Measurements from ENCODE around the gene SLAMF9. TPM values are rescaled to one million over a fixed set of nuclear protein-coding genes. Genes with fewer than 3 reads are reported as not detected.

The SLAMF9 gene
- polyA plus RNA-seq, 2 of the 4 experiments (the other 2 are of a cell fraction): 0.22 to 0.25 TPM

DNA sequence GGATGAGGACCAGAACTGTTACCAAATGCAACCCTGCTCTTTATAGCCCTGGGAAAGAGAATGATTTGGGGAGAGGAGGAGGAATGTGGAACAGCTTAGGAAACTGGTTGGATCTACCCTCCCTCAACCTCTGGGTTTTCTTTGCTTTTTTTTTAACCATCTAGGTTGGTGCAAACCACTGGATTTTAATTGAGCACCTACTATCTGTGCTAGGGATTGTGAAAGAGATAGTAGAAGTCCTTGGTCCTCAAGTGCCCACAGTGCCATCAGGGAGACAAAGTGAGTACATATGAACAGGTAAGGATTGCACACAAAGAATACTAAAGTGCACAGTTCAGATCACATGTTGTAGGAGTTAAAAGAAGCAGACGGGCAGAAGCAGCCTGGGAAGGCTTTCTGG, 33.4 kb downstream of the SLAMF9 start (continued):
- TF ChIP-seq, protein P1, sequence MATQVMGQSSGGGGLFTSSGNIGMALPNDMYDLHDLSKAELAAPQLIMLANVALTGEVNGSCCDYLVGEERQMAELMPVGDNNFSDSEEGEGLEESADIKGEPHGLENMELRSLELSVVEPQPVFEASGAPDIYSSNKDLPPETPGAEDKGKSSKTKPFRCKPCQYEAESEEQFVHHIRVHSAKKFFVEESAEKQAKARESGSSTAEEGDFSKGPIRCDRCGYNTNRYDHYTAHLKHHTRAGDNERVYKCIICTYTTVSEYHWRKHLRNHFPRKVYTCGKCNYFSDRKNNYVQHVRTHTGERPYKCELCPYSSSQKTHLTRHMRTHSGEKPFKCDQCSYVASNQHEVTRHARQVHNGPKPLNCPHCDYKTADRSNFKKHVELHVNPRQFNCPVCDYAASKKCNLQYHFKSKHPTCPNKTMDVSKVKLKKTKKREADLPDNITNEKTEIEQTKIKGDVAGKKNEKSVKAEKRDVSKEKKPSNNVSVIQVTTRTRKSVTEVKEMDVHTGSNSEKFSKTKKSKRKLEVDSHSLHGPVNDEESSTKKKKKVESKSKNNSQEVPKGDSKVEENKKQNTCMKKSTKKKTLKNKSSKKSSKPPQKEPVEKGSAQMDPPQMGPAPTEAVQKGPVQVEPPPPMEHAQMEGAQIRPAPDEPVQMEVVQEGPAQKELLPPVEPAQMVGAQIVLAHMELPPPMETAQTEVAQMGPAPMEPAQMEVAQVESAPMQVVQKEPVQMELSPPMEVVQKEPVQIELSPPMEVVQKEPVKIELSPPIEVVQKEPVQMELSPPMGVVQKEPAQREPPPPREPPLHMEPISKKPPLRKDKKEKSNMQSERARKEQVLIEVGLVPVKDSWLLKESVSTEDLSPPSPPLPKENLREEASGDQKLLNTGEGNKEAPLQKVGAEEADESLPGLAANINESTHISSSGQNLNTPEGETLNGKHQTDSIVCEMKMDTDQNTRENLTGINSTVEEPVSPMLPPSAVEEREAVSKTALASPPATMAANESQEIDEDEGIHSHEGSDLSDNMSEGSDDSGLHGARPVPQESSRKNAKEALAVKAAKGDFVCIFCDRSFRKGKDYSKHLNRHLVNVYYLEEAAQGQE (IDR thresholded peaks at IDR 0.05): no peak
- TF ChIP-seq RCOR1 (IDR thresholded peaks at IDR 0.05; ENCODE audit: low read depth, low read length): no peak

- no peak for ATAC-seq
- FAIRE-seq: no peak
- CTCF ChIA-PET: interaction anchor here (0.6 to 22.4 kb wide), 4 partner anchors 27 to 372 kb away, joined by 4 to 665 read pairs (median 36); no protein-coding TSS in a partner anchor
- 88% methylated on average over 10 of the region's 10 CpGs for WGBS (ENCODE audit: missing lambda C conversion rate)
- POLR2A ChIA-PET: no interaction called here
- TF ChIP-seq ZFP36 (IDR thresholded peaks at IDR 0.05; ENCODE audit: borderline replicate concordance, partially characterized antibody) (no peak), BHLHE40 (IDR thresholded peaks at IDR 0.05; ENCODE audit: low read depth, low read length) (no peak), HOXA7 (CRISPR knock-in tag; IDR thresholded peaks at IDR 0.05) (no peak)
- Histone ChIP-seq H3K4me1 (peaks cover 79% of the 10 kb centered on the region), H3K9me3 (no peaks in the 10 kb centered on the region), H3K4me2 (peak overlapping the region; percentile 97; the same call in 1 of the 3 replicates), H3K4me3 (no peak overlapping the region), H3K27ac (peak overlapping the region in 1 of 2 experiments; percentile 97; a peak in 1 of 6 replicates)
- DNase-seq (ENCODE audit: low read depth in 1 of 2, low spot score in 1 of 2): no peak
Measured at GRCh38 chr1:159920202-159920601, 33.8 kb downstream of the SLAMF9 start.

DNA sequence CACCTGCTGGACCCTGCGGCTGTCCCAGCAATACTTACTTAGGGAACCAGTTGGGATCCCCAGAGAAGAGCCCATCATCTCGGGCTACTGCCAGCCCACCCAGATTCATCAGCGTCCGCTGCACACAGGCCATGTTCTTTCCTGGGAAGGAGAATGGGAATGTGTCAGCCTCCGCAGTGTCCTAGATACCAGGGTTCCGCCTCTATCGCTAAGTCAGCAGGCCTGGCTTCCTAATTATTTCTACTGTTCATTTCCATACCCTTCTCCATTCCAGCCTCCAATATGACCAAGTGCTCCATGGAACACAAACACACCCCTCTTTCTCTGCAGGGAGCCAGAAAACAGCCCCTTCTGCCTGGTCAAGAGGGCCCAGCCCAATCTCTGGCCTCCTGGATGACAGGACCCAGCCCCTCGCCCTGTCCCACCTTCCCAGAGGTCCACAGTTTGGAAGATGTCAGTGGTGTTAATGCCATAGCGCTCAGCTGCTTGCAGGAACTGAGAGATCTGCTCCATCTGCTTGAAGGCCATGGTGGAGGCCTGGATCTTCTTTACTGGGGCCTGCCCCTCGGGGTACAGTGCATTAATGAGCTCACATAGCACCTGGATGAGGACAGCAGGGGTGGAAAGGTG, 34.7 kb downstream of the SLAMF9 start:
- FAIRE-seq (no peak), ATAC-seq (no peak), DNase-seq (ENCODE audit: low read depth in 1 of 2, low spot score in 1 of 2) (no peak)
- TF ChIP-seq, protein P2, sequence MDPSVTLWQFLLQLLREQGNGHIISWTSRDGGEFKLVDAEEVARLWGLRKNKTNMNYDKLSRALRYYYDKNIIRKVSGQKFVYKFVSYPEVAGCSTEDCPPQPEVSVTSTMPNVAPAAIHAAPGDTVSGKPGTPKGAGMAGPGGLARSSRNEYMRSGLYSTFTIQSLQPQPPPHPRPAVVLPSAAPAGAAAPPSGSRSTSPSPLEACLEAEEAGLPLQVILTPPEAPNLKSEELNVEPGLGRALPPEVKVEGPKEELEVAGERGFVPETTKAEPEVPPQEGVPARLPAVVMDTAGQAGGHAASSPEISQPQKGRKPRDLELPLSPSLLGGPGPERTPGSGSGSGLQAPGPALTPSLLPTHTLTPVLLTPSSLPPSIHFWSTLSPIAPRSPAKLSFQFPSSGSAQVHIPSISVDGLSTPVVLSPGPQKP (IDR thresholded peaks at IDR 0.05; ENCODE audit: low read depth, low read length): no peak
- TF ChIP-seq CEBPB (IDR thresholded peaks at IDR 0.05): no peak
- no peak for TF ChIP-seq EP300 (IDR thresholded peaks at IDR 0.05)
- no peak for TF ChIP-seq EHMT2 (IDR thresholded peaks at IDR 0.05; ENCODE audit: low read depth)
- TF ChIP-seq NFE2L2 (conservative IDR thresholded peaks at IDR 0.05; ENCODE audit: low read length): no peak
- TF ChIP-seq CHD4 (IDR thresholded peaks at IDR 0.05; ENCODE audit: borderline replicate concordance): no peak
- no peak for TF ChIP-seq POLR2AphosphoS2 (conservative IDR thresholded peaks at IDR 0.05; ENCODE audit: low read length)
- TF ChIP-seq TP53 (CRISPR knock-in tag; IDR thresholded peaks at IDR 0.05): no peak
- TF ChIP-seq RAD21 (conservative IDR thresholded peaks at IDR 0.05 in 1 of 2, IDR thresholded peaks at IDR 0.05 in 1 of 2): no peak
- TF ChIP-seq, protein P1 (IDR thresholded peaks at IDR 0.05): no peak
- no peak for TF ChIP-seq SREBF2 (IDR thresholded peaks at IDR 0.05)
- TF ChIP-seq, protein P3, sequence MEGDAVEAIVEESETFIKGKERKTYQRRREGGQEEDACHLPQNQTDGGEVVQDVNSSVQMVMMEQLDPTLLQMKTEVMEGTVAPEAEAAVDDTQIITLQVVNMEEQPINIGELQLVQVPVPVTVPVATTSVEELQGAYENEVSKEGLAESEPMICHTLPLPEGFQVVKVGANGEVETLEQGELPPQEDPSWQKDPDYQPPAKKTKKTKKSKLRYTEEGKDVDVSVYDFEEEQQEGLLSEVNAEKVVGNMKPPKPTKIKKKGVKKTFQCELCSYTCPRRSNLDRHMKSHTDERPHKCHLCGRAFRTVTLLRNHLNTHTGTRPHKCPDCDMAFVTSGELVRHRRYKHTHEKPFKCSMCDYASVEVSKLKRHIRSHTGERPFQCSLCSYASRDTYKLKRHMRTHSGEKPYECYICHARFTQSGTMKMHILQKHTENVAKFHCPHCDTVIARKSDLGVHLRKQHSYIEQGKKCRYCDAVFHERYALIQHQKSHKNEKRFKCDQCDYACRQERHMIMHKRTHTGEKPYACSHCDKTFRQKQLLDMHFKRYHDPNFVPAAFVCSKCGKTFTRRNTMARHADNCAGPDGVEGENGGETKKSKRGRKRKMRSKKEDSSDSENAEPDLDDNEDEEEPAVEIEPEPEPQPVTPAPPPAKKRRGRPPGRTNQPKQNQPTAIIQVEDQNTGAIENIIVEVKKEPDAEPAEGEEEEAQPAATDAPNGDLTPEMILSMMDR (IDR thresholded peaks at IDR 0.05): no peak
- TF ChIP-seq MAZ (IDR thresholded peaks at IDR 0.05; ENCODE audit: borderline replicate concordance, low read depth, low read length): no peak
- no peak for TF ChIP-seq POLR2A (IDR thresholded peaks at IDR 0.05; ENCODE audit: low read length)
- no peak for TF ChIP-seq ESRRA (IDR thresholded peaks at IDR 0.05; ENCODE audit: borderline replicate concordance, low read length)
- no peak for TF ChIP-seq MYC (IDR thresholded peaks at IDR 0.05; ENCODE audit: borderline replicate concordance, low read length)
- TF ChIP-seq HOXB5 (CRISPR knock-in tag; IDR thresholded peaks at IDR 0.05): no peak
- CTCF ChIA-PET: interaction anchor here (0.9 to 22.4 kb wide), 3 partner anchors 27 to 89 kb away, joined by 3 to 665 read pairs (median 7); no protein-coding TSS in a partner anchor
- H3K4me1 ChIP-seq: peaks cover 87% of the 10 kb centered on the region
- H3K4me2 ChIP-seq: no peak overlapping the region
- 91% methylated on average over 10 of the region's 10 CpGs for WGBS (ENCODE audit: missing lambda C conversion rate)
- H3K4me3 ChIP-seq: no peak overlapping the region
- POLR2A ChIA-PET: no interaction called here
- 0 out of 6 replicates have a peak overlapping the region, but pooled peaks of 1 of the 2 experiments have one; percentile 87 for H3K27ac ChIP-seq
- no peaks in the 10 kb centered on the region for H3K9me3 ChIP-seq

All from A549 (cell line).